ENCODE measurements around the gene CERS6.

DNA sequence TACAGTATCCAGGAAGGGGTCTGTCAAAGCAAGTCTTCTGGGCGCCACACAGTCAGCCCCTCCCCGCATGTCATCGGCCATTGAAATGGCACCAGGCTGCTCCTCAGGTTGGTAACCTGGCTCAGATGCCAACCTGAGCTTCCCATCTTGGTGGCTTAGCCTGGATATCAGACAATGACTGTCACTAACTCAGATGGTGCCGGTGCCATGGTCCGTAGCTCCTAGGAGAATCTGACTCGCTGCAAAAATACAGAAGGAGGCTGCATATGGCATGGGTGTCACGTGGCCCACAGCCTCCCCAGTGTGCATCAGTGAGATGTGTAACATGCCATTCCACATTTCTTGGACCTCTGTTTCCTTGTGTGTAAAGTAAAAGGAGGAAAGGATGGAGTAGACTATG is 349.5 kb downstream of the CERS6 start:
- TF ChIP-seq, protein P1, sequence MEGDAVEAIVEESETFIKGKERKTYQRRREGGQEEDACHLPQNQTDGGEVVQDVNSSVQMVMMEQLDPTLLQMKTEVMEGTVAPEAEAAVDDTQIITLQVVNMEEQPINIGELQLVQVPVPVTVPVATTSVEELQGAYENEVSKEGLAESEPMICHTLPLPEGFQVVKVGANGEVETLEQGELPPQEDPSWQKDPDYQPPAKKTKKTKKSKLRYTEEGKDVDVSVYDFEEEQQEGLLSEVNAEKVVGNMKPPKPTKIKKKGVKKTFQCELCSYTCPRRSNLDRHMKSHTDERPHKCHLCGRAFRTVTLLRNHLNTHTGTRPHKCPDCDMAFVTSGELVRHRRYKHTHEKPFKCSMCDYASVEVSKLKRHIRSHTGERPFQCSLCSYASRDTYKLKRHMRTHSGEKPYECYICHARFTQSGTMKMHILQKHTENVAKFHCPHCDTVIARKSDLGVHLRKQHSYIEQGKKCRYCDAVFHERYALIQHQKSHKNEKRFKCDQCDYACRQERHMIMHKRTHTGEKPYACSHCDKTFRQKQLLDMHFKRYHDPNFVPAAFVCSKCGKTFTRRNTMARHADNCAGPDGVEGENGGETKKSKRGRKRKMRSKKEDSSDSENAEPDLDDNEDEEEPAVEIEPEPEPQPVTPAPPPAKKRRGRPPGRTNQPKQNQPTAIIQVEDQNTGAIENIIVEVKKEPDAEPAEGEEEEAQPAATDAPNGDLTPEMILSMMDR (conservative IDR thresholded peaks at IDR 0.05 in 1 of 2, IDR thresholded peaks at IDR 0.05 in 1 of 2; ENCODE audit: extremely low read depth in 1 of 2, insufficient read depth in 1 of 2, low read depth in 1 of 2, low read length in 2 of 2), result no peak
- no peak for TF ChIP-seq EZH2 (IDR thresholded peaks at IDR 0.05; ENCODE audit: borderline replicate concordance, low read length)

Measured in mammary epithelial cell (primary cell).